A549 (cell line): ENCODE results near the gene PDHB. TPM values are rescaled to one million over a fixed set of nuclear protein-coding genes. Genes with fewer than 3 reads are reported as not detected.

Source experiments
- ATAC-seq, 2 experiments: fragments of 200-7000 bp in 1 of 2; fragments of >200 bp in 1 of 2; cut with Nextera tagmentation in 1 of 2; cut with Tn5 transposase in 1 of 2; 3 replicates each; pipeline versions ENCODE4 v1.8.0 to v1.9.1; 2018 to 2020; ENCODE audit warnings: mild to moderate bottlenecking in 1 of 2, moderate library complexity in 1 of 2
- CTCF ChIA-PET: fragments of 300-600 bp; sonication (Branson Sonifier 250); formaldehyde crosslinking; extraction: SDS; loops from one replicate; lab custom pipeline; 2021; ENCODE audit warnings: antibody characterized with exemption, inconsistent platforms; lab: Yijun Ruan, JAX
- POLR2A ChIA-PET: fragments of 350-600 bp; formaldehyde crosslinking; extraction: SDS; loops from one replicate; lab custom pipeline; 2021; ENCODE audit warnings: antibody characterized with exemption, inconsistent platforms; lab: Yijun Ruan, JAX
- DNase-seq, 2 experiments: peaks; one replicate each; pipeline versions ENCODE4 v3.0.0 to v3.0.0-alpha.2; 2011 to 2016; ENCODE audit warnings: low read depth in 1 of 2, low spot score in 1 of 2
- FAIRE-seq: peaks from 2 replicates; lab custom pipeline; 2011; peaks lifted over from hg19 to GRCh38; lab: Jason Lieb, UNC
- H3K27ac ChIP-seq, 2 experiments: fragments of >200 bp; sonication (Bioruptor Twin); formaldehyde crosslinking; 3 replicates each; pipeline ENCODE4 v1.5.1; 2016 to 2017
- H3K4me1 ChIP-seq: fragments of >200 bp; sonication (Bioruptor Twin); formaldehyde crosslinking; 3 replicates; pipeline ENCODE4 v1.6.1; 2016
- H3K4me2 ChIP-seq: fragments of >200 bp; sonication (Bioruptor Twin); formaldehyde crosslinking; 3 replicates; pipeline ENCODE4 v1.6.1; 2016
- H3K4me3 ChIP-seq: fragments of >200 bp; sonication (Bioruptor Twin); formaldehyde crosslinking; 3 replicates; pipeline ENCODE4 v1.5.1; 2016
- H3K9me3 ChIP-seq: fragments of >200 bp; sonication (Bioruptor Twin); formaldehyde crosslinking; 3 replicates; pipeline ENCODE4 v1.6.1; 2016
- ATOH8 ChIP-seq: fragments of 250-450 bp; sonication (Bioruptor Pico); IDR thresholded peaks from 2 replicates; pipeline ENCODE4 v1.5.0; 2020; ENCODE audit warnings: low read depth, mild to moderate bottlenecking, moderate library complexity
- CBX2 ChIP-seq: fragments of 200-600 bp; sonication (generic); IDR thresholded peaks from 2 replicates; pipeline ENCODE4 v1.6.1; 2016; ENCODE audit warnings: low read depth, mild to moderate bottlenecking, borderline replicate concordance
- CEBPB ChIP-seq, 2 experiments: fragments of >200 bp in 1 of 2; sonication (Bioruptor Twin) in 1 of 2; formaldehyde crosslinking in 1 of 2; IDR thresholded peaks; 2 replicates each; pipeline ENCODE4 v1.6.1; 2012 to 2016
- EHF ChIP-seq: fragments of 250-450 bp; sonication (Bioruptor Pico); IDR thresholded peaks from 2 replicates; pipeline ENCODE4 v1.5.0; 2020; ENCODE audit warnings: mild to moderate bottlenecking
- EP300 ChIP-seq, 2 experiments: fragments of >200 bp; sonication (Bioruptor Twin); formaldehyde crosslinking; IDR thresholded peaks; 2 replicates in 1 of 2; 3 replicates in 1 of 2; pipeline ENCODE4 v1.6.1; 2016 to 2017
- FOSB ChIP-seq: fragments of 250-450 bp; sonication (Bioruptor Pico); IDR thresholded peaks from 2 replicates; pipeline ENCODE4 v1.5.0; 2020; ENCODE audit warnings: mild to moderate bottlenecking, moderate library complexity
- FOXS1 ChIP-seq: fragments of 250-450 bp; sonication (Bioruptor Pico); IDR thresholded peaks from 2 replicates; pipeline ENCODE4 v1.5.0; 2020; ENCODE audit warnings: mild to moderate bottlenecking, moderate library complexity
- HDAC2 ChIP-seq: fragments of 200-600 bp; sonication (generic); IDR thresholded peaks from 2 replicates; pipeline ENCODE4 v1.6.1; 2016
- HEYL ChIP-seq: fragments of 250-450 bp; sonication (Bioruptor Pico); IDR thresholded peaks from 2 replicates; pipeline ENCODE4 v1.8.0; 2021; ENCODE audit warnings: mild to moderate bottlenecking, moderate library complexity
- HOXB13 ChIP-seq: fragments of 250-450 bp; sonication (Bioruptor Pico); IDR thresholded peaks from 2 replicates; pipeline ENCODE4 v1.5.0; 2020; ENCODE audit warnings: low read depth, mild to moderate bottlenecking, moderate library complexity
- HOXB5 ChIP-seq: fragments of 250-450 bp; sonication (Bioruptor Pico); IDR thresholded peaks from 2 replicates; pipeline ENCODE4 v1.5.0; 2020; ENCODE audit warnings: mild to moderate bottlenecking, moderate library complexity
- JUNB ChIP-seq: fragments of >200 bp; sonication (Bioruptor Twin); formaldehyde crosslinking; IDR thresholded peaks from 2 replicates; pipeline ENCODE4 v1.6.1; 2016
- KDM1A ChIP-seq: fragments of 200-600 bp; sonication (generic); IDR thresholded peaks from 2 replicates; pipeline ENCODE4 v1.6.1; 2016; ENCODE audit warnings: low read depth, mild to moderate bottlenecking
- MAFK ChIP-seq: fragments of 450-650 bp; IDR thresholded peaks from 2 replicates; pipeline ENCODE4 v1.6.1; 2014; ENCODE audit not compliant: partially characterized antibody
- MAX ChIP-seq: IDR thresholded peaks from 2 replicates; pipeline ENCODE4 v1.6.1; 2012
- PHF8 ChIP-seq: fragments of 200-600 bp; sonication (generic); IDR thresholded peaks from 2 replicates; pipeline ENCODE4 v1.6.1; 2016; ENCODE audit warnings: low read depth, mild to moderate bottlenecking, antibody characterized with exemption, moderate library complexity, borderline replicate concordance
- RARB ChIP-seq: fragments of 250-450 bp; sonication (Bioruptor Pico); IDR thresholded peaks from 2 replicates; pipeline ENCODE4 v1.8.0; 2021; ENCODE audit warnings: mild to moderate bottlenecking, moderate library complexity
- REST ChIP-seq: fragments of 200-600 bp; sonication (generic); IDR thresholded peaks from 2 replicates; pipeline ENCODE4 v1.6.1; 2016; ENCODE audit warnings: antibody characterized with exemption, mild to moderate bottlenecking, moderate library complexity
- SMC3 ChIP-seq: fragments of >200 bp; sonication (Bioruptor Twin); formaldehyde crosslinking; IDR thresholded peaks from 3 replicates; pipeline ENCODE4 v1.6.1; 2018; ENCODE audit warnings: inconsistent platforms
- USF2 ChIP-seq: fragments of 450-650 bp; IDR thresholded peaks from 2 replicates; pipeline ENCODE4 v1.6.1; 2014; ENCODE audit warnings: antibody characterized with exemption
- ZFP36 ChIP-seq: fragments of 450-650 bp; IDR thresholded peaks from 2 replicates; pipeline ENCODE4 v1.6.1; 2014; ENCODE audit warnings: borderline replicate concordance; ENCODE audit not compliant: partially characterized antibody
- ZSCAN20 ChIP-seq: fragments of 250-450 bp; sonication (Bioruptor Pico); IDR thresholded peaks from 2 replicates; pipeline ENCODE4 v1.8.0; 2022; ENCODE audit warnings: mild to moderate bottlenecking, moderate library complexity
- WGBS: methylation state at CpG from one replicate; pipeline ENCODE4 v1.1.6; 2017; ENCODE audit errors: missing lambda C conversion rate; 5-methylcytosine and 5-hydroxymethylcytosine counted together
- polyA plus RNA-seq, 4 experiments: library from polyadenylated mRNA; depleted of rRNA in 3 of 4; stranded (reverse); fragments of >200 nt; fragmentation: RNase III in 1 of 4; extraction: RNeasy Plus Mini Kit Qiagen cat#74134 plus additional on column Dnase treatment in 1 of 4; gene quantifications; 2 replicates in 3 of 4; 3 replicates in 1 of 4; pipeline ENCODE4 v1.2.3, GENCODE V29; 2011 to 2017

The PDHB gene
- polyA plus RNA-seq, 2 of the 4 experiments (the other 2 are of a cell fraction): 82.0 to 113 TPM

- ChIA-PET POLR2A (no interaction called here), CTCF (interaction anchor here (0.6 to 2.3 kb wide), 2 partner anchors 15 to 81 kb away, joined by 3 to 5 read pairs; partner anchors contain the start of gene HTD2)
- WGBS: 87% methylated on average over 6 of the region's 6 CpGs
Measured at GRCh38 chr3:58387650-58388546, 45.7 kb downstream of the PDHB start.

GRCh38 chr3:58386626-58387365, 46.8 kb downstream of the PDHB start:
- DNase-seq: no peak
- ATAC-seq: no peak
- H3K4me3 ChIP-seq: no peak overlapping the region
- FAIRE-seq: no peak
- no peak overlapping the region for H3K27ac ChIP-seq
- TF ChIP-seq EP300 (IDR thresholded peaks at IDR 0.05) (no peak), USF2 (no peak), HOXB5 (CRISPR knock-in tag) (no peak), FOSB (CRISPR knock-in tag) (no peak), CBX2 (no peak), MAX (no peak), HOXB13 (no peak), HEYL (CRISPR knock-in tag) (no peak), RARB (no peak), CEBPB (IDR thresholded peaks at IDR 0.05) (no peak), HDAC2 (no peak), ATOH8 (CRISPR knock-in tag) (no peak), ZFP36 (no peak), FOXS1 (CRISPR knock-in tag) (no peak), JUNB (no peak), REST (no peak), SMC3 (no peak), ZSCAN20 (CRISPR knock-in tag) (no peak), KDM1A (no peak), PHF8 (no peak)
- no peak overlapping the region for H3K4me2 ChIP-seq
- H3K9me3 ChIP-seq: no peaks in the 10 kb centered on the region
- peaks cover 7% of the 10 kb centered on the region; the same call in 1 of the 3 replicates for H3K4me1 ChIP-seq
- WGBS: 82% methylated on average over 3 of the region's 3 CpGs
- POLR2A ChIA-PET: no interaction called here
- CTCF ChIA-PET: interaction anchor here (0.6 to 2.3 kb wide), 2 partner anchors 14 to 80 kb away, joined by 3 to 5 read pairs; partner anchors contain the start of gene HTD2

More at GRCh38 chr3:58387650-58388546, 45.7 kb downstream of the PDHB start:
- FAIRE-seq (no peak), ATAC-seq (no peak; a peak in 1 of 6 replicates)
- Histone ChIP-seq H3K4me2 (no peak overlapping the region), H3K4me1 (peaks cover 7% of the 10 kb centered on the region; the same call in 1 of the 3 replicates), H3K27ac (no peak overlapping the region)
- TF ChIP-seq MAFK (peak; percentile 60), FOXS1 (CRISPR knock-in tag) (no peak), EHF (no peak)
- TF ChIP-seq, all 56 proteins: peak for 1
- DNase-seq: no peak
- no peak overlapping the region for H3K4me3 ChIP-seq
- no peaks in the 10 kb centered on the region for H3K9me3 ChIP-seq
